Measurements from ENCODE around the gene SPATA24.

GRCh38 chr5:139425497-139425896 is 21.6 kb upstream of the SPATA24 start:
- TF ChIP-seq ZNF274 (IDR thresholded peaks at IDR 0.05; ENCODE audit: low read depth, low read length) (no peak), YY1 (IDR thresholded peaks at IDR 0.05; ENCODE audit: insufficient read depth, insufficient read length) (no peak), SUZ12 (IDR thresholded peaks at IDR 0.05; ENCODE audit: extremely low read depth, insufficient read depth, insufficient read length) (no peak)

Data from NT2/D1 (cell line).